ENCODE measurements around the gene RNF17.
"Not testable (repeated sequence)": the region's sequence is repeated elsewhere in the genome, so short reads cannot be mapped to it uniquely, and the experiment has no call there.

RNF17 gene

DNA sequence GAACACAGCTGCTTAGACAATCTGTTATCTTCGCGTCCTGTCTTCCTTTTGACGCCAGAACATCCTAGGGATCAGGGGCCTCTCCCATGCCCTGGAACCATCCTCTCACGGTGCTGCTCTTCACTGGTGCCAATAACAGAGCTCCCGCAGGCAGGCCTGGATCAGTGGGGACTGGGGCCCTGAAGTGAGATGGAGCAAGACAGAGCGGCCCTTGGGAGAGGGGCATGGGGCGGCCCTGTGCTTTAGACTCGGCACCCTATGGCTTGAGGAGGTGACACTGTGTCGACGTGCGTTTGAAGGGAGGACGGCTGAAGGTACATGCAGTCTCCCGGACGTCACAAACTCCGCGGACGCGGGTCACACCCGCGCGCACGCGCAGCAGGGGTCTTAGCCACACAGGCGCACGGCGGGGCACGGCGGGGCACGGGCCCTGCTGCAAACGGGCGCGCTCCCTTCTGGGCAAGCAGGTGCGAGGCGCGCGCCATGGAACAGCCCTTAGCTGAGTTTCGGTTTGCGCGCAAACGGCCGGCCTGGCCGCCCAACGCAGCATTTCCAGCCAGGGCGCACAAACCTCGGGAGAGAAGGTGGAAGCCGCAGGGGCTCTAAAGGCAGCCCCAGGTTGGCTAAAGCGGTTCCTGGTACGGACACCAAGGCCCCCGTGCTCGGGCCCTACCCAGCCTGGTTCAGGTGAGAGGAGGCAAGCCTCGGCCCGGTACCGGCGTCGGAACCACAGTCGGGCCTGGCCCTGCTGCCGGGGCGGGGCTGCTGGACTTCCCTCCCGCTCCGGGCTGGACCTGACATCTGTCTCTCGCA is 16.5 kb upstream of the RNF17 start:
- peak in 1 of 2 experiments; percentile 5 for DNase-seq (ENCODE audit: low read depth in 1 of 2, low spot score in 1 of 2)
- in situ Hi-C loops (cut with HindIII; ENCODE audit: low pct_unique_long_range_greater_than_20kb, low sequenced_read_pairs) = no loop called here
- TF ChIP-seq JUND (IDR thresholded peaks at IDR 0.05; ENCODE audit: low read depth) = no peak

DNA sequence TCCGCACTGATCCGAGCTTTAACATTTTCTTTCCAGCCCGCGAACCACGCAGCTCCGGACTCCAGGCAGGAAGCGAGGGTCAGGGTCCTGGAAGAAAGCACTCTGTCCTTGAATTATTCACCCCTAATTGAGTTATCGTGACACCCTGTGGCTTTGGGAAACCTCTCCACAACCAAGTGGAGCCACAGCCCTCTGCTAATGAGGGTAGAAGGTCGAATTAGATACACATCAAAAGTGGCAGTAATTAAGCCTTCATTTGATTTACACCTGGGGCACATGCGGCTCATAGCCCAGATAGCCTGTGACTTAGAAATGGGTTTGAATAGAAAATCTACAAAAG is 15.9 kb upstream of the RNF17 start:
- no peak for TF ChIP-seq JUND (IDR thresholded peaks at IDR 0.05; ENCODE audit: low read depth)
- no peak for DNase-seq (ENCODE audit: low read depth in 1 of 2, low spot score in 1 of 2)
- in situ Hi-C loops (cut with HindIII; ENCODE audit: low pct_unique_long_range_greater_than_20kb, low sequenced_read_pairs) = no loop called here

DNA sequence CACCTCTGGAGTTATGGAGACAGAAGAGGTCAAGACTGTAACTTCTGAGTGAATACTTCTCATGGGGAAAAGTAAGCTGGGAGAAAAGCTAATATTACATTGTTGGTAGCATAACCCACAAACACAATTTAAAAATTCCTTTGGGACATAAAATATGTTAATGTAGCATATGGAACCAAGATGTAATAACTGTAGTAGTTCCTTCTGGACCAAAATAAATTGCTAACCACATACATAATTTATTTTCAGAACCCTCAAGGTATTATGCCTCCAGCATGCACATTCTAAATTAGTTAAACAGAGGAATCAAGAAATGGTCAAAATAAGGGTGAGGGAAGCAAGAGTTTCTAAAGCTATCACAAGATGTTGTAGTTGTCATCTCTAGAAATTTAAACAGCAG is 4.8 kb upstream of the RNF17 start:
- no peak for DNase-seq (ENCODE audit: low read depth in 1 of 2, low spot score in 1 of 2)
- TF ChIP-seq JUND (IDR thresholded peaks at IDR 0.05; ENCODE audit: low read depth) = no peak
- in situ Hi-C loops (cut with HindIII; ENCODE audit: low pct_unique_long_range_greater_than_20kb, low sequenced_read_pairs) = no loop called here

DNA sequence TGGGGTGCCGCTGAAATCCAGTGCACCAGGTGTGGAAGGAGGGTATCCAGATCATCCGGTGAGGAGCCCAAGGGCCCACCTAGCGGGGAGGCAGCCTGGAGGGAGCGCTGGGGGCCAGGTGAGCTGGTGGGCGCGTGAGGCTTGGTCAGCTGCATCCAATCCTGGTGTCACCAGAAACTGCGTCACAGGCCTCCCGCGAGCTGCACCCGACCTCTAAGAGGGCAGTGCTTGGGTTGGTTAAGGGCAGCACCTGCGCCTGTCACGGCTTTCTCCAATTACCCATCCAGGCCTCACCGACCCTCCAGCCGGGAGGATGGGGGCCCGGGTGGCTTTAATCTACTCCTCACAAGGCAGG is 284 bp downstream of the RNF17 start:
- in situ Hi-C loops (cut with HindIII; ENCODE audit: low pct_unique_long_range_greater_than_20kb, low sequenced_read_pairs) = no loop called here
- no peak for DNase-seq (ENCODE audit: low read depth in 1 of 2, low spot score in 1 of 2)
- no peak for TF ChIP-seq JUND (IDR thresholded peaks at IDR 0.05; ENCODE audit: low read depth)

DNA sequence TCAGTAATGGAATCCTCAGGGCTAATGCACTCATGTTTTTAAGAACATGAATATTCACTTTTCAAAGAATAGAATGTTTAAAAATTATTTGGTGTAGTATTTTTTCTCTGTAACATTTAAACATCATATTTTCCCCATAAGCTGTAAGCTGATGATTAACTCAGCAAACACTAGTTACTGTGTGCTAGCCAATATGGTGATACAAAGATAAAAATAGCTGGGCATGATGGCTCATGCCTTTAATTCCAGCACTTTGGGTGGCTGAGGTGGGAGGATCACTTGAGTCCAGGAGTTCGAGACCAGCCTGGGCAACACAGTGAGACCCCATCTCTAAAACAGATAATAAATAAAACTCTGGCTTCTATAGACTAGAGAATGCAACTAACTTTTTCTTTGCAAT is 13.2 kb downstream of the RNF17 start:
- in situ Hi-C loops (cut with HindIII; ENCODE audit: low pct_unique_long_range_greater_than_20kb, low sequenced_read_pairs) = no loop called here
- TF ChIP-seq JUND (IDR thresholded peaks at IDR 0.05; ENCODE audit: low read depth) = no peak
- no peak for DNase-seq (ENCODE audit: low read depth in 1 of 2, low spot score in 1 of 2)

DNA sequence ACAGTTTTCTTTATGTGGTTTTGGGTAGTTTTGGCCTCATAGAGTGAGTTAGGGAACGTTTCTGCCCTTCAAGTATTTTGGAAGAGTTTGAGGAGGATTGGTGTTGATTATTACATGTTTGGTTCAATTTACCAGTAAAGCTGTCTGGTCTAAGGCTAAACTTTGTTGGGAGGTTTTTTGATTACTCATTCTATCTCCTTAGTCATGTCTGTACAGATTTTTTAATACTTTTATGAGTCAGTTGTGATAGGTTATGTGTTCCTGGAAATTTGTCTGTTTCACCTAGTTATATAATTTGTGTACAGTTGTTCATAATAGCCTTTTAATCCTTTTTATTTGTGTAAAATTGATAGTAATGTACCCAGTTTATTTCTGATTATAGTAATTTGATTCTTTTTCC is 20.4 kb downstream of the RNF17 start:
- DNase-seq (ENCODE audit: low read depth in 1 of 2, low spot score in 1 of 2) = no peak
- no peak for TF ChIP-seq JUND (IDR thresholded peaks at IDR 0.05; ENCODE audit: low read depth)
- in situ Hi-C loops (cut with HindIII; ENCODE audit: low pct_unique_long_range_greater_than_20kb, low sequenced_read_pairs) = no loop called here

DNA sequence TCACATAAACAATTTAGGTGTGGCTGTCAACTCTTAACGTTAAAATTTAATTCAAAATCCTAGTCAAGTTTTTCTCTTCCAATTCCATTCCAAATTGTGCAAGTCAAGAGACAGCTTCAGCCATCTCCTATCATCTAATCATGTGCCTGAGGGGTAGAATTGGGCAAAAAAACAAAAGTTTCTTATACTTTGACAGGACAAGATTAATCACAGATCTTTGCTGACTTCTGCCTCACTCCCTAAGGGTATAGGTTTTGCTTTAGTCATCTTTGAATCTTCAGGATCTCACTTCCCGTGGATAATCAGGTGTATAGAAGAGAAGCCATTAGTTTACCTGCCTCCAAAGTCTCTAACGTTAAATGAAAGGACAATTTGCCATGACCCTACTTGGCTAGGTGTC is 24.6 kb downstream of the RNF17 start:
- no peak for TF ChIP-seq JUND (IDR thresholded peaks at IDR 0.05; ENCODE audit: low read depth)
- DNase-seq (ENCODE audit: low read depth in 1 of 2, low spot score in 1 of 2) = no peak
- in situ Hi-C loops (cut with HindIII; ENCODE audit: low pct_unique_long_range_greater_than_20kb, low sequenced_read_pairs) = no loop called here

DNA sequence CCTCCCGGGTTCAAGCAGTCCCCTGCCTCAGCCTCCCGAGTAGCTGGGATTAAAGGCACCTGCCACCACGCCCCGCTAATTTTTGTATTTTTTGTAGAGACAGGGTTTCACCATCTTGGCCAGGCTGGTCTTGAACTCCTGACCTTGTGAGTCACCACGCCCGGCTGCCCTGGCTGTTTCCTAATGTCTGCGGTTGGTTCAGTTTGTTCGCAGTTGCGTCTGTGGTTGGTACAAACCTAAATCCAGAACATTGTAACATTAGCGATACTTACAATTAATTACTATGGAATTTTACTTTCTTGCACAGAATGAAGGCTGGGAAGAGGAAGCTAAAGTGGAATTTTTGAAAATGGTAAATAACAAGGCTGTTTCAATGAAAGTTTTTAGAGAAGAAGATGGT is 38.1 kb downstream of the RNF17 start:
- no peak for TF ChIP-seq JUND (IDR thresholded peaks at IDR 0.05; ENCODE audit: low read depth)
- peak in 1 of 2 experiments; percentile 1 for DNase-seq (ENCODE audit: low read depth in 1 of 2, low spot score in 1 of 2)
- in situ Hi-C loops (cut with HindIII; ENCODE audit: low pct_unique_long_range_greater_than_20kb, low sequenced_read_pairs) = no loop called here

DNA sequence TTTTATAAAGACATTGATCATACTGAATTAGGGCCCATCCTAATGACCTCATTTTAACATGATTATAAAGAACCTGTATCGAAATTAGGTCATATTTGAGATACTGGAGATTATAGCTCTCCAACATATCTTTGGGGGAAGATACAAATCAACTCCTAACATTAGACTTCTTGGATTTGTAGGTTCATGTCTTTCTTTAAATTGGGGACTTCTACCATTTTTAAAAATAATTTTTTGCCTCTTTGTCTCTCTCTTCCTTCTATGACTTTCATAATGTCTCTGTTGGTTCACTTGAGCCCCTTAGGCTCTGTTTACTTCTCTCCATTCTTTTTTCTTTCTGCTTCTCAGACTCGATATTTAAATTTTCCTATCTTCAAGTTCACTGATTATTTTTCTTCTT is 57.2 kb downstream of the RNF17 start:
- TF ChIP-seq JUND (IDR thresholded peaks at IDR 0.05; ENCODE audit: low read depth) = no peak
- in situ Hi-C loops (cut with HindIII; ENCODE audit: low pct_unique_long_range_greater_than_20kb, low sequenced_read_pairs) = no loop called here
- DNase-seq (ENCODE audit: low read depth in 1 of 2, low spot score in 1 of 2) = no peak

DNA sequence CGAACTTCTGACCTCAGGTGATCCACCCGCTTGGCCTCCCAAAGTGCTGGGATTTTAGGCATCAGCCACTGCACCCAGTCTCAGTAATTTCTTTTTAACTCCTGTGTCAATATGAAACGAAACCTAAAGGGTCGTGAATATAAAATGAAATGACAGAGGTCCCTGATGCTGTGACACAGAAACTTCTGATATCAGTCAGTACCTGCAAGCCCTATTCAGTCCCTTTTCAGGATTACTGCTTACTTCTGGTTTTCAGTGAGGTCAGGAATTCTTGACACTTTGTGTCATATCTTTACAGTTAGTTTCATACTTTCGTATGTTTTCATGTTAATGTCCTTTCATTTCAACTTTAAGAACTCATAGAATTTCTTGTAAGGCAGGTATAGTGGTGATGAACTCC is 58.7 kb downstream of the RNF17 start:
- no peak for TF ChIP-seq JUND (IDR thresholded peaks at IDR 0.05; ENCODE audit: low read depth)
- in situ Hi-C loops (cut with HindIII; ENCODE audit: low pct_unique_long_range_greater_than_20kb, low sequenced_read_pairs) = no loop called here
- no peak for DNase-seq (ENCODE audit: low read depth in 1 of 2, low spot score in 1 of 2)

DNA sequence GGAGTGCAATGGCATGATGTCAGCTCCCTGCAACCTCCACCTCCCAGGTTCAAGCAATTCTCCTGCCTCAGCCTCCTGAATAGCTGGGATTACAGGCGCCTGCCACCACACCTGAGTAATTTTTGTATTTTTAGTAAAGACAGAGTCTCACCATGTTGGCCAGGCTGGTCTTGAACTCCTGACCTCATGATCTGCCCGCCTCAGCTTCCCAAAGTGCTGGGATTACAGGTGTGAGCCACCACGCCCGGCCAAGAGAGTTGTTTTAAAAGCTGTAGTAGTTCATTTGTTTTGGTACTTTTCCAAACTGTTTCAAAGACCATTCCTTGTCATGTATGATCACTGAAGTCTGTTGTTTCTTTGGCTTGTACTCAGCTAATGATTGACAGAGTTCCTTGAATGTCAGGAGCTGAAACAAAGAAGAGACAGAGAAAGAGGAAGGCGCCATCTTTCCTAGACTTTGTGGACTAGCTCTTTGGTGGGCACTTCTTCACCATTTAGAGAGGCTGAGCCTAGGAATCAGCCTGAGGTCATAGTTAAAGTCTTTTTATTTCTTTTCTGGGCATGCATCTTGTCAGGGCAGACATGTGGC is 59.2 kb downstream of the RNF17 start:
- in situ Hi-C loops (cut with HindIII; ENCODE audit: low pct_unique_long_range_greater_than_20kb, low sequenced_read_pairs) = not testable (repeated sequence)

DNA sequence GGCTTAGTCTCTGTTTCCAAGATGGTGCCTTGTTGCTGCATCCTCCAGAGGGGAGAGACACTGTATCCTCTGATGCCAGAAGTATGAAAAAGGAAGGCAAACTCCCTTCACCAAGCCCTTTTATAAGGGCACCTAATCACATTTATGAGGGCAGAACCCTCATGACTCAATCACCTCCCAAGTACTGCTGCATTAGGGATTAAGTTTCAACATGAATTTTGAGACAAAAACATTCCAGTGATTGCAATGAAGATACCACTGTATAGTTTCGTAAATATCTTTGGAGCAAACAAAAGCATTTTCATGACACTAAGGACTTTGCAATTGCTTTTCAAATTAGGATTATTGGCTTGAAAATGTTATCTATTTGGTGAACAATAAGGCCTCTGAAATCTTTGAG is 63.8 kb downstream of the RNF17 start:
- TF ChIP-seq JUND (IDR thresholded peaks at IDR 0.05; ENCODE audit: low read depth) = no peak
- DNase-seq (ENCODE audit: low read depth in 1 of 2, low spot score in 1 of 2) = no peak
- in situ Hi-C loops (cut with HindIII; ENCODE audit: low pct_unique_long_range_greater_than_20kb, low sequenced_read_pairs) = no loop called here

More for the DNA sequence above, 59.2 kb downstream of the RNF17 start:
- DNase-seq (ENCODE audit: low read depth in 1 of 2, low spot score in 1 of 2) = not testable (repeated sequence)

DNA sequence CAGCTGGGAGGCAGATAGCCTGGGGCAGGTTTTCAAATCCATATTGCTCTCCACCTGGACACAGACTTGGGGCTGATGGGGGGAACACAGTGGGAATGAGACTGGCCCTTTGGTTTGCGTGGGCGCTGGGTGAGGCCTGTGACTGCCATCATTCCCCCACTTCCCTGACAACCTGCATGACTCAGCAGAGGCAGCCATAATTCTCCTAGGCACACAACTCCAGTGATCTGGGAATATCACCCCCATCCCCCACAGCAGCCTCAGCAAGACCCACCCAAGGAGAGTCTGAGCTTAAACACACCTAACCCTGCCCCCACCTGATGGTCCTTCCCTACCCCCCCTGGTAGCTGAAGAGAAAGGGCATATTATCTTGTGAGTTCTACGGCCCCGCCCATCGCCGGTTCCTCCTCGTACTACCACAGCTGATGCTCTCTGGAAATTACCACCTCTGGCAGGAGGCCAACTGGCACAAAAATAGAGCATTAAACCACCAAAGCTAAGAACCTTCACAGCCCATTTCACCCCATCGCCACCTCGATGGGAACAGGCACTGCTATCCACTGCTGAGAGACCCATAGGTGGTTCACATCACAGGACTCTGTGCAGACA is 71.0 kb downstream of the RNF17 start:
- no peak for DNase-seq (ENCODE audit: low read depth in 1 of 2, low spot score in 1 of 2)
- TF ChIP-seq JUND (IDR thresholded peaks at IDR 0.05; ENCODE audit: low read depth) = no peak
- in situ Hi-C loops (cut with HindIII; ENCODE audit: low pct_unique_long_range_greater_than_20kb, low sequenced_read_pairs) = no loop called here

DNA sequence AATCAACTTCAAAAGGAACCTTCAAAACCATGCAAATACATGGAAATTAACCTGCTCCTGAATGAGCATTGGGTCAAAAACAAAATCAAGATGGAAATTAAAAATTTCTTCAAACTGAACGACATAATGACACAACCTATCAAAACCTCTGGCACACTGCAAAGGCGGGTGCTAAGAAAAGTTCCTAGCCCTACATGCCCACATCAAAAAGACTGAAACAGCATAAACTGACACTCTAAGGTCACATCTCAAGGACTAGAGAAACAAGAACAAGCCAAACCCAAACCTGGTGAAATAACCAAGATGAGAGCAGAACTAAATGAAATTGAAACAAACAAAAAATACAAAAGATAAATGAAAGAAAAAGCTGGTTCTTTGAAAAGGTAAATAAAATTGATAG is 73.6 kb downstream of the RNF17 start:
- DNase-seq (ENCODE audit: low read depth in 1 of 2, low spot score in 1 of 2); in situ Hi-C loops (cut with HindIII; ENCODE audit: low pct_unique_long_range_greater_than_20kb, low sequenced_read_pairs): not testable (repeated sequence)

Data from T47D (cell line).